GM23338 (cell line): ENCODE results near the gene TMEM247. TPM values are rescaled to one million over a fixed set of nuclear protein-coding genes. Genes with fewer than 3 reads are reported as not detected.

Experiments
- ATAC-seq: fragments of 200-7000 bp; cut with Tn5 transposase; 3 replicates; pipeline ENCODE4 v1.9.1; 2020
- DNase-seq: peaks from one replicate; pipeline ENCODE4 v3.0.0-alpha.2; 2015; ENCODE audit warnings: low spot score
- H2AFZ ChIP-seq: fragments of 200-600 bp; sonication (generic); 2 replicates; pipeline ENCODE4 v1.8.0; 2016; ENCODE audit warnings: antibody characterized with exemption, mild to moderate bottlenecking, moderate library complexity
- H3F3A ChIP-seq: fragments of 200-600 bp; sonication (generic); replicated peaks from 2 replicates; pipeline ENCODE4 v1.8.0; 2017; ENCODE audit warnings: antibody characterized with exemption, mixed run types, low read depth
- H3K27ac ChIP-seq: fragments of 200-600 bp; sonication (generic); 2 replicates; pipeline ENCODE4 v1.6.1; 2016; ENCODE audit warnings: low read depth
- H3K27me3 ChIP-seq: fragments of 200-600 bp; sonication (generic); 2 replicates; pipeline ENCODE4 v1.8.0; 2016; ENCODE audit warnings: mild to moderate bottlenecking, mixed run types, moderate library complexity; ENCODE audit not compliant: insufficient read depth
- H3K36me3 ChIP-seq: fragments of 200-600 bp; sonication (generic); 2 replicates; pipeline ENCODE4 v1.8.0; 2016; ENCODE audit warnings: mild to moderate bottlenecking; ENCODE audit not compliant: insufficient read depth
- H3K4me1 ChIP-seq: fragments of 200-600 bp; sonication (generic); 2 replicates; pipeline ENCODE4 v1.8.0; 2016; ENCODE audit warnings: mild to moderate bottlenecking, moderate library complexity; ENCODE audit not compliant: insufficient read depth
- H3K4me2 ChIP-seq: fragments of 200-600 bp; sonication (generic); 2 replicates; pipeline ENCODE4 v1.7.1; 2017; ENCODE audit warnings: mixed run types
- H3K4me3 ChIP-seq: fragments of 200-600 bp; sonication (generic); 2 replicates; pipeline ENCODE4 v1.6.1; 2016; ENCODE audit warnings: mixed run types
- H3K79me2 ChIP-seq: fragments of 200-600 bp; sonication (generic); replicated peaks from 2 replicates; pipeline ENCODE4 v1.8.0; 2017; ENCODE audit warnings: mild to moderate bottlenecking; ENCODE audit not compliant: insufficient read depth
- H3K9me2 ChIP-seq: fragments of 200-600 bp; sonication (generic); 2 replicates; pipeline ENCODE4 v1.8.0; 2017; ENCODE audit not compliant: insufficient read depth
- H4K20me1 ChIP-seq: fragments of 200-600 bp; sonication (generic); replicated peaks from 2 replicates; pipeline ENCODE4 v1.8.0; 2017; ENCODE audit warnings: mild to moderate bottlenecking; ENCODE audit not compliant: insufficient read depth
- H3K27ac Mint-ChIP-seq: 2 replicates; pipeline ENCODE4 v1.8.0; 2020; ENCODE audit warnings: inconsistent platforms, mild to moderate bottlenecking, moderate library complexity, mixed read lengths
- H3K27me3 Mint-ChIP-seq: 3 replicates; pipeline ENCODE4 v1.8.0; 2022; ENCODE audit warnings: low read depth, mild to moderate bottlenecking, moderate library complexity, mixed read lengths, inconsistent platforms; ENCODE audit not compliant: insufficient read depth, poor library complexity
- H3K36me3 Mint-ChIP-seq: 3 replicates; pipeline ENCODE4 v1.8.0; 2021; ENCODE audit warnings: low read depth, mild to moderate bottlenecking, inconsistent platforms, moderate library complexity, mixed read lengths
- H3K4me1 Mint-ChIP-seq: 3 replicates; pipeline ENCODE4 v1.8.0; 2020; ENCODE audit warnings: mild to moderate bottlenecking, inconsistent platforms, mixed read lengths
- H3K4me3 Mint-ChIP-seq: 3 replicates; pipeline ENCODE4 v1.8.0; 2021; ENCODE audit warnings: moderate library complexity, mild to moderate bottlenecking, inconsistent platforms, mixed read lengths
- H3K9me3 Mint-ChIP-seq: 3 replicates; pipeline ENCODE4 v1.8.0; 2020; ENCODE audit warnings: moderate library complexity, mild to moderate bottlenecking, inconsistent platforms, mixed read lengths
- CREB1 ChIP-seq: fragments of 250-450 bp; sonication (Bioruptor Pico); IDR thresholded peaks from 2 replicates; pipeline ENCODE4 v1.5.0; 2020; ENCODE audit warnings: low read depth, mild to moderate bottlenecking, moderate library complexity
- CTCF ChIP-seq, 2 experiments: fragments of 200-600 bp in 1 of 2; sonication (generic) in 1 of 2; conservative IDR thresholded peaks; 2 replicates each; pipeline versions ENCODE4 v1.5.1 to v1.6.1; 2016 to 2017; ENCODE audit warnings: antibody characterized with exemption in 2 of 2, low read depth in 2 of 2, mild to moderate bottlenecking in 2 of 2, moderate library complexity in 1 of 2
- ETS1 ChIP-seq: IDR thresholded peaks from 2 replicates; pipeline ENCODE4 v1.6.1; 2016; ENCODE audit warnings: antibody characterized with exemption
- EZH2 ChIP-seq: fragments of 200-600 bp; sonication (generic); IDR thresholded peaks from one replicate; pipeline ENCODE4 v1.8.0; 2017; ENCODE audit warnings: antibody characterized with exemption, mild to moderate bottlenecking, low read depth; ENCODE audit not compliant: unreplicated experiment
- EZH2phosphoT487 ChIP-seq: fragments of 200-600 bp; sonication (generic); IDR thresholded peaks from one replicate; pipeline ENCODE4 v1.8.1; 2018; ENCODE audit warnings: antibody characterized with exemption; ENCODE audit not compliant: unreplicated experiment
- JUNB ChIP-seq: IDR thresholded peaks from one replicate; pipeline ENCODE4 v1.6.1; 2016; ENCODE audit warnings: antibody characterized with exemption; ENCODE audit not compliant: unreplicated experiment
- NANOG ChIP-seq: IDR thresholded peaks from 2 replicates; pipeline ENCODE4 v1.6.1; 2016; ENCODE audit warnings: antibody characterized with exemption, borderline replicate concordance
- POLR2AphosphoS5 ChIP-seq: IDR thresholded peaks from 2 replicates; pipeline ENCODE4 v1.6.1; 2016; ENCODE audit warnings: antibody characterized with exemption, low read depth
- STAT1 ChIP-seq: IDR thresholded peaks from one replicate; pipeline ENCODE4 v1.6.1; 2016; ENCODE audit warnings: antibody characterized with exemption; ENCODE audit not compliant: unreplicated experiment
- ZNF114 ChIP-seq: fragments of 250-450 bp; sonication (Bioruptor Pico); IDR thresholded peaks from 2 replicates; pipeline ENCODE4 v1.5.0; 2020; ENCODE audit warnings: mild to moderate bottlenecking, moderate library complexity
- ZNF331 ChIP-seq: fragments of 250-450 bp; sonication (Bioruptor Pico); IDR thresholded peaks from 2 replicates; pipeline ENCODE4 v1.5.0; 2020; ENCODE audit warnings: low read depth, mild to moderate bottlenecking, moderate library complexity
- long read RNA-seq: library from polyadenylated mRNA; unstranded; transcript quantifications from one replicate; pipeline ENCODE4 v2.0.0, GENCODE V29; 2020; ENCODE audit not compliant: unreplicated experiment
- polyA plus RNA-seq: library from polyadenylated mRNA; unstranded; fragments of >200 nt; fragmentation: Nextera tagmentation; extraction: Ambion mirVana; gene quantifications from 2 replicates; pipeline ENCODE4 v1.2.1, GENCODE V29; 2016
- total RNA-seq: library from RNA; depleted of rRNA; stranded (reverse); fragments of >200 nt; shearing (Covaris generic); gene quantifications from 2 replicates; pipeline ENCODE4 v1.2.3, GENCODE V29; 2014; rRNA removed
- TF ChIP-seq, protein P1 (sequence below): IDR thresholded peaks from one replicate; pipeline ENCODE4 v1.6.1; 2018; ENCODE audit warnings: antibody characterized with exemption; ENCODE audit not compliant: unreplicated experiment
- TF ChIP-seq, protein P2 (sequence below): fragments of 250-450 bp; sonication (Bioruptor Pico); IDR thresholded peaks from 2 replicates; pipeline ENCODE4 v1.5.0; 2020; ENCODE audit warnings: mild to moderate bottlenecking, moderate library complexity

Gene TMEM247
- total RNA-seq (not detected in 2 replicates), polyA plus RNA-seq (not detected in 2 replicates)
- long read RNA-seq = 0 reads

DNA sequence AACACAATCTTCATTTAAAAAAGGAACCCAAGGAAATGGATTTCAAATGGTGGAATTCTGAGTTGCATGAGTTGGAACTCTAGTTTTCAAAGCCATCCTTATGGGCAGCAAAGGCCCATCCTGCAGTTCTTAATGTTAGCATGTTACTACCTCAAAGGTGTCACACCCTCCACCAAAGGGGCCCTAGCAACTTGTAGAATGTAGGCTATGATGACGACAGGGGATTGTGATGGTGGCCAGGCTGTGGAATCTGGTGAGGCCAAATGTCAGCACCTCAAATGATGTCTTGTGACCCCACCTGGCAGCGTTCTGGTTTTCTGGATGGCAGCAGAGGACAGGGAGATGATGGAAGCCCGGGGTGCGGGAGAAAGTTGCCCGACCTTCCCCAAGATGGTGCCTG lies at the start of gene TMEM247:
TSS of gene TMEM247 (plus strand) at position 301 of the 400 bp plus-strand sequence.
- 0 out of 2 replicates have a peak, but pooled peaks cover 9% of the 10 kb centered on the region for H3K9me2 ChIP-seq
- no peaks in the 10 kb centered on the region for H3K4me1 ChIP-seq
- no peaks in the 10 kb centered on the region for H3K27me3 ChIP-seq
- no peak within 1 kb of the TSS for H3K27ac ChIP-seq
- H3K27ac Mint-ChIP-seq = no peak within 1 kb of the TSS
- no peaks in the 10 kb centered on the region for H3K79me2 ChIP-seq
- no peaks in the 10 kb centered on the region for H3F3A ChIP-seq
- H2AFZ ChIP-seq = no peak within 1 kb of the TSS
- H3K4me3 ChIP-seq = no peak within 1 kb of the TSS
- H3K4me3 Mint-ChIP-seq = no peak within 1 kb of the TSS
- TF ChIP-seq POLR2AphosphoS5 (no peak), JUNB (no peak), ZNF331 (CRISPR knock-in tag) (no peak), ETS1 (no peak), CTCF (conservative IDR thresholded peaks at IDR 0.05; ENCODE audit: low read depth in 2 of 2) (no peak), NANOG (no peak), CREB1 (CRISPR knock-in tag) (no peak), EZH2phosphoT487 (no peak), STAT1 (no peak), ZNF114 (no peak), EZH2 (no peak)
- TF ChIP-seq, protein P1, sequence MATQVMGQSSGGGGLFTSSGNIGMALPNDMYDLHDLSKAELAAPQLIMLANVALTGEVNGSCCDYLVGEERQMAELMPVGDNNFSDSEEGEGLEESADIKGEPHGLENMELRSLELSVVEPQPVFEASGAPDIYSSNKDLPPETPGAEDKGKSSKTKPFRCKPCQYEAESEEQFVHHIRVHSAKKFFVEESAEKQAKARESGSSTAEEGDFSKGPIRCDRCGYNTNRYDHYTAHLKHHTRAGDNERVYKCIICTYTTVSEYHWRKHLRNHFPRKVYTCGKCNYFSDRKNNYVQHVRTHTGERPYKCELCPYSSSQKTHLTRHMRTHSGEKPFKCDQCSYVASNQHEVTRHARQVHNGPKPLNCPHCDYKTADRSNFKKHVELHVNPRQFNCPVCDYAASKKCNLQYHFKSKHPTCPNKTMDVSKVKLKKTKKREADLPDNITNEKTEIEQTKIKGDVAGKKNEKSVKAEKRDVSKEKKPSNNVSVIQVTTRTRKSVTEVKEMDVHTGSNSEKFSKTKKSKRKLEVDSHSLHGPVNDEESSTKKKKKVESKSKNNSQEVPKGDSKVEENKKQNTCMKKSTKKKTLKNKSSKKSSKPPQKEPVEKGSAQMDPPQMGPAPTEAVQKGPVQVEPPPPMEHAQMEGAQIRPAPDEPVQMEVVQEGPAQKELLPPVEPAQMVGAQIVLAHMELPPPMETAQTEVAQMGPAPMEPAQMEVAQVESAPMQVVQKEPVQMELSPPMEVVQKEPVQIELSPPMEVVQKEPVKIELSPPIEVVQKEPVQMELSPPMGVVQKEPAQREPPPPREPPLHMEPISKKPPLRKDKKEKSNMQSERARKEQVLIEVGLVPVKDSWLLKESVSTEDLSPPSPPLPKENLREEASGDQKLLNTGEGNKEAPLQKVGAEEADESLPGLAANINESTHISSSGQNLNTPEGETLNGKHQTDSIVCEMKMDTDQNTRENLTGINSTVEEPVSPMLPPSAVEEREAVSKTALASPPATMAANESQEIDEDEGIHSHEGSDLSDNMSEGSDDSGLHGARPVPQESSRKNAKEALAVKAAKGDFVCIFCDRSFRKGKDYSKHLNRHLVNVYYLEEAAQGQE = no peak
- TF ChIP-seq, protein P2, sequence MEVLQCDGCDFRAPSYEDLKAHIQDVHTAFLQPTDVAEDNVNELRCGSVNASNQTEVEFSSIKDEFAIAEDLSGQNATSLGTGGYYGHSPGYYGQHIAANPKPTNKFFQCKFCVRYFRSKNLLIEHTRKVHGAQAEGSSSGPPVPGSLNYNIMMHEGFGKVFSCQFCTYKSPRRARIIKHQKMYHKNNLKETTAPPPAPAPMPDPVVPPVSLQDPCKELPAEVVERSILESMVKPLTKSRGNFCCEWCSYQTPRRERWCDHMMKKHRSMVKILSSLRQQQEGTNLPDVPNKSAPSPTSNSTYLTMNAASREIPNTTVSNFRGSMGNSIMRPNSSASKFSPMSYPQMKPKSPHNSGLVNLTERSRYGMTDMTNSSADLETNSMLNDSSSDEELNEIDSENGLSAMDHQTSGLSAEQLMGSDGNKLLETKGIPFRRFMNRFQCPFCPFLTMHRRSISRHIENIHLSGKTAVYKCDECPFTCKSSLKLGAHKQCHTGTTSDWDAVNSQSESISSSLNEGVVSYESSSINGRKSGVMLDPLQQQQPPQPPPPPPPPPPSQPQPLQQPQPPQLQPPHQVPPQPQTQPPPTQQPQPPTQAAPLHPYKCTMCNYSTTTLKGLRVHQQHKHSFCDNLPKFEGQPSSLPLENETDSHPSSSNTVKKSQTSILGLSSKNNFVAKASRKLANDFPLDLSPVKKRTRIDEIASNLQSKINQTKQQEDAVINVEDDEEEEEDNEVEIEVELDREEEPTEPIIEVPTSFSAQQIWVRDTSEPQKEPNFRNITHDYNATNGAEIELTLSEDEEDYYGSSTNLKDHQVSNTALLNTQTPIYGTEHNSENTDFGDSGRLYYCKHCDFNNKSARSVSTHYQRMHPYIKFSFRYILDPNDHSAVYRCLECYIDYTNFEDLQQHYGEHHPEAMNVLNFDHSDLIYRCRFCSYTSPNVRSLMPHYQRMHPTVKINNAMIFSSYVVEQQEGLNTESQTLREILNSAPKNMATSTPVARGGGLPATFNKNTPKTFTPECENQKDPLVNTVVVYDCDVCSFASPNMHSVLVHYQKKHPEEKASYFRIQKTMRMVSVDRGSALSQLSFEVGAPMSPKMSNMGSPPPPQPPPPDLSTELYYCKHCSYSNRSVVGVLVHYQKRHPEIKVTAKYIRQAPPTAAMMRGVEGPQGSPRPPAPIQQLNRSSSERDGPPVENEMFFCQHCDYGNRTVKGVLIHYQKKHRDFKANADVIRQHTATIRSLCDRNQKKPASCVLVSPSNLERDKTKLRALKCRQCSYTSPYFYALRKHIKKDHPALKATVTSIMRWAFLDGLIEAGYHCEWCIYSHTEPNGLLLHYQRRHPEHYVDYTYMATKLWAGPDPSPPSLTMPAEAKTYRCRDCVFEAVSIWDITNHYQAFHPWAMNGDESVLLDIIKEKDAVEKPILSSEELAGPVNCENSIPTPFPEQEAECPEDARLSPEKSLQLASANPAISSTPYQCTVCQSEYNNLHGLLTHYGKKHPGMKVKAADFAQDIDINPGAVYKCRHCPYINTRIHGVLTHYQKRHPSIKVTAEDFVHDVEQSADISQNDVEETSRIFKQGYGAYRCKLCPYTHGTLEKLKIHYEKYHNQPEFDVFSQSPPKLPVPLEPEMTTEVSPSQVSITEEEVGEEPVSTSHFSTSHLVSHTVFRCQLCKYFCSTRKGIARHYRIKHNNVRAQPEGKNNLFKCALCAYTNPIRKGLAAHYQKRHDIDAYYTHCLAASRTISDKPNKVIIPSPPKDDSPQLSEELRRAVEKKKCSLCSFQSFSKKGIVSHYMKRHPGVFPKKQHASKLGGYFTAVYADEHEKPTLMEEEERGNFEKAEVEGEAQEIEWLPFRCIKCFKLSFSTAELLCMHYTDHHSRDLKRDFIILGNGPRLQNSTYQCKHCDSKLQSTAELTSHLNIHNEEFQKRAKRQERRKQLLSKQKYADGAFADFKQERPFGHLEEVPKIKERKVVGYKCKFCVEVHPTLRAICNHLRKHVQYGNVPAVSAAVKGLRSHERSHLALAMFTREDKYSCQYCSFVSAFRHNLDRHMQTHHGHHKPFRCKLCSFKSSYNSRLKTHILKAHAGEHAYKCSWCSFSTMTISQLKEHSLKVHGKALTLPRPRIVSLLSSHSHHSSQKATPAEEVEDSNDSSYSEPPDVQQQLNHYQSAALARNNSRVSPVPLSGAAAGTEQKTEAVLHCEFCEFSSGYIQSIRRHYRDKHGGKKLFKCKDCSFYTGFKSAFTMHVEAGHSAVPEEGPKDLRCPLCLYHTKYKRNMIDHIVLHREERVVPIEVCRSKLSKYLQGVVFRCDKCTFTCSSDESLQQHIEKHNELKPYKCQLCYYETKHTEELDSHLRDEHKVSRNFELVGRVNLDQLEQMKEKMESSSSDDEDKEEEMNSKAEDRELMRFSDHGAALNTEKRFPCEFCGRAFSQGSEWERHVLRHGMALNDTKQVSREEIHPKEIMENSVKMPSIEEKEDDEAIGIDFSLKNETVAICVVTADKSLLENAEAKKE (CRISPR knock-in tag) = no peak
- H3K36me3 ChIP-seq = no peaks in the 10 kb centered on the region
- H3K9me3 Mint-ChIP-seq = peaks cover 29% of the 10 kb centered on the region
- H3K4me1 Mint-ChIP-seq = peaks cover 8% of the 10 kb centered on the region; the same call in 1 of the 3 replicates
- H4K20me1 ChIP-seq = no peaks in the 10 kb centered on the region
- no peak within 1 kb of the TSS for H3K4me2 ChIP-seq
- DNase-seq = no peak
- H3K27me3 Mint-ChIP-seq = no peaks in the 10 kb centered on the region
- ATAC-seq = no peak
- peaks cover 13% of the 10 kb centered on the region; the same call in 2 of the 3 replicates for H3K36me3 Mint-ChIP-seq
